Measurements from ENCODE around the gene EPHA5. TPM values are rescaled to one million over a fixed set of nuclear protein-coding genes. Genes with fewer than 3 reads are reported as not detected.

Gene EPHA5
- not detected for total RNA-seq

DNA sequence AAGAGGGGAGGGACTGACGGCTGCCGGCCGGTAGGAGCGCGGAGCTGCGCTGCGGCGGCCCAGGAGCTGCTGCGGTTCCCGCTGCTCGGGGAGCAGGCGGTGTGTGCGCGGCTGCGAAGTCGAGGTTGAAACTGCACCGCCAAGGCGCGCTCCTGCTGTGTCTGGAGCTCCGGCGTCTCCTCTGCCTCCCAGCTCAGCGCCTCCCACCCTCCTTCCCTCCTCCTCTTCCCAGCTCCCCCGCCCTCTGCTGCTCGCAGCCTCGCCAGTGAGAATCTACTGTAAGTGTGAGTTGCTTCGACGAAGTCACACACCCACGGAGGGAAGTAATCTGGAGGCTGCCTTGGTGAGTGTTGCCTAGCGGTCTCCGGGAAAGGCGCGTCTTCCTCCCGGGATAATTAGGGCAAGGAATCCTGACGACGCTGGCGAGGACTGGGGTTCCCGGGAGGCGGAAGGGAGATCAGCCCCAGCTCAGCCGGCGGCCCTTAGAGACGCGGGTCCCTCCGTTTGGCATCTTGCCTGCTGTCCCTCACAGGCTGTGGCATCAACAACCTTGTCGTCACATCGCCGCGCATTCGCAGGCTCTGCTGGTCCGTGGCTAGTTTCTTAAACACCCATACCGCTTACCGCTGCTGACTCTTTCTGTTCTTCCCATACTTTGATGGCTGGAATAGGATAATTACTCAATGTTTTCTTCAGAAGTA is at the start of gene EPHA5:
Gene EPHA5, minus strand, starts transcription at position 159 of the 701 bp plus-strand sequence. CDS start 747 bp downstream, outside the sequence.
- DNase-seq: no peak

DNA sequence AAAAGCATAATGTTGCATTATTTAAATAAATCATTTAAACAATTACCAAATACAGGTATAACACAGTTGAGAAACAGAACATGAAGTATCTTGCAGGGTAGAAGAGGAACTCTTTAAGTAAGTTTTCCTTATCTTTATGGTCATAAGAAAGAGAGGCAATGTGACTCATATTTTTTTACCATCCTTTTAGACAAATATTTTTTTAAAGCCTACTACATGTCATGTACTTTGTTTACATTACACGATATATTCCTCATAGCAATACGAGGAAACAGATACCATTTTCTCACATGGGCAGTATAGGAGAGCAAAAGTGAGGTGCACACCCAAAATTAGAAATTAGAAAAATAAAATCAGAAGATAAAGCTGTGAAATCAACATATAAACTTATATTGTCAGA is 49.3 kb upstream of the EPHA5 start:
- no peak for DNase-seq

DNA sequence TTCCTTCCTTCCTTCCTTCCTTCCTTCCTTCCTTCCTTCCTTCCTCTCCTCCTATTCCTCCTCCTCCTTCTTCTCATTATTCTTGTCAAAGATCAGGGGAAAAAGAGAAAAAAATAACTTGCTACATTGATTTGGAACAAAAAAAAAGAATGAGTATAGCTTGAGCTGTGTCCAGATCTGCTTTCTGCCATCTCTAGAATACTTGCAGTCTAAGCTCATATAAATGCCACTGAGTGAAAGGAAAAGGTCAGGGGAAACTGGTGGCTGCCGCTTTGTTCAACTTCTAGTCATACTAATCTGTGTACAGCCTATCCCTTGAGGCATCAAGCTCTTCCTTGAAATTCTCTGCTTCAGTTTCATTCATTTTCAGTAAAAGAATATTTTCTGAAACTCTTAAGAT is 28.3 kb upstream of the EPHA5 start:
- DNase-seq: no peak

DNA sequence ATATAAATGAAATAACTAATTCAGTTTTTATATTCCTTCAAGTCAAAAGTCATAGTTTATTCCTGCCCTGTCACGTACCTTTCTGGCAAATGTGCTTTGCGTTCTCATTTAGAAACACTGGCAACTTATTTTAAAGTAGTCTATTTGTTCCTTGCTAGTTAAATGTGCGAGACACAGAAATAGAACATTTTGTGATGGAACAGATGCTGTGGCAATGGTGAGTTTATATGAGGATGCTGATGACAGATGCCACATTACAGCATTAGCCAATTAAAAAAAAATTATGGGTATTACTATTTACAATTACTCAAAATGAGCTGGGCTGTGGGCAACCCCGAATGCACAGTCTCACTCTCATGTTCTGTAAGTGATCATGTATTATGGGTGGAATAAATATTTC is 26.1 kb upstream of the EPHA5 start:
- no peak for DNase-seq

DNA sequence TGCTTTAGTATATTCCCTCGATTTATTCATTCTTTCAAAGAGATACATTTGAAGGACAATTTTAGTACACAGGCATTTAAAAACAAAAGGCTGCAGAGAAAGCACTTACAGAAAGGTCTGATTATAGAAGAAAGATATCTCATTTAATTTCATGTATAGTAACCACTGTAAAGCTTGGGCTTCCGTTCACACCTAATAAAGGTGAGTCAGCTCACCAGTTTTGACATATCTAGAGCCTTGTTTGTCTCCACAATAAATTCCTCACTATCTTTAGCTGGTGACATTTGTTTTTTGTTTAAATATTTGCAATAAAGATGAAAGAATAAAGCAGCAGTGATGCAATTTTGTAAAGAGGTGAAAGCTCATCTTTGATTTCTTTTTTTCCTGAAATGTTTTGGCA is 1.1 kb upstream of the EPHA5 start:
- DNase-seq: no peak

DNA sequence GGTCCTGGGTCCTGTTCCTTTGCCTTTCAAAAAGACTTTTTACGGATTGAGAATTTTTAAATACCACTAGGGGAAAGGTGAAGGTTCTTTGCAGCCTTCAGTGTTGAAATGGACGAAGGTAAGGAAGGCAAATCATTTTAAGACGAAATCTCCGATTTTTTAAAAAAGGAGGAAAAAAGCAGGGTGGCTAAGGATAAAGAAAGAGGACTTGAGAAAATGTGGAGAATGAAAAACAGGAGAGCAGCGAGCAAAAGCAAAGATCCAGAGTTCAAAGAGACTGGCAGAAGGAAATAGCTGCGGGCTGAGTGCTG is 314 bp downstream of the EPHA5 start:
- DNase-seq: no peak

DNA sequence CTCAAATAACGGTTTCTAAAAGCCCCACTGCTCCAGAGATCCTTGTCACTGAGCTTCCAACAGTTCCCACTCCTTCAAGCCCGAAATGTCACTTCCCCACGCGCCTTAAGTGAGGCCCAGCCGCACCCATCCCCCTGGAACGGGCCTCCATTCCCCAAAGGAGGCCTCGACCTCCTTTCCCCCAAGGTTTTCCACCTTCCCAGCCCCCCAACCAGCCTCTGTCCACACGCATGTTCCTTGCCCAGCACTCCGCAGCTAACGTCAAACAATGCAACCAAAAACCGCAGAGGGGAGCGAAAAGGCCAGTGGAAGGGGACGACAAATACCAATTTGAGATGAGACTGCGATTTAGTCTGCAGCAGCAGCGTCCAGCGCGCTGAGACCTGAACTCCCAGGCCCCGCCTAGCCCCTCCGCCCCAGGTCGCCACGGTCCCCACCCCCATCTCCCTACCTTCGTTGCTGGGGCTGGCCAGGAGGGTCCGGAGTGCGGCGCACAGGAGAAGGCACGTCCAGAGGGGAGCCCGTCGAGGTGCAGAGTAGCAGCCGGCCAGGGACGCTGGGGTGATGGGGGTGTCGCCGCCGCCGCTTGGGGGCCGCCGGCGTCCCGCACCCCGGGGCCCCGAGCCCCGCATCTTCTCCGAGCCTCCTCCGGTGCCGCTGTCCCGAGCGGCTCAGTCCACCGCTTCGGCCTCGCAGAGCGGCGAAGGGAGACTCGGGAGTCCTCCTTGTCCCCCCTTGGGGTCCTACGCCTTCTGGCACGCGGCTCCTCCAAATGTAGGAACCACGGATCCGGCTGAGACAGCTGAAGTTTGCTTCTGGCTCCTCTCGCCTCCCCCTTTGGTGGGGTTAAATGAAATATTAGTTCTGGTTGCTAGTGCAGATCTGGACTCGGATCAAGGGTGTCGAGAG is 924 bp downstream of the EPHA5 start:
- no peak for DNase-seq

DNA sequence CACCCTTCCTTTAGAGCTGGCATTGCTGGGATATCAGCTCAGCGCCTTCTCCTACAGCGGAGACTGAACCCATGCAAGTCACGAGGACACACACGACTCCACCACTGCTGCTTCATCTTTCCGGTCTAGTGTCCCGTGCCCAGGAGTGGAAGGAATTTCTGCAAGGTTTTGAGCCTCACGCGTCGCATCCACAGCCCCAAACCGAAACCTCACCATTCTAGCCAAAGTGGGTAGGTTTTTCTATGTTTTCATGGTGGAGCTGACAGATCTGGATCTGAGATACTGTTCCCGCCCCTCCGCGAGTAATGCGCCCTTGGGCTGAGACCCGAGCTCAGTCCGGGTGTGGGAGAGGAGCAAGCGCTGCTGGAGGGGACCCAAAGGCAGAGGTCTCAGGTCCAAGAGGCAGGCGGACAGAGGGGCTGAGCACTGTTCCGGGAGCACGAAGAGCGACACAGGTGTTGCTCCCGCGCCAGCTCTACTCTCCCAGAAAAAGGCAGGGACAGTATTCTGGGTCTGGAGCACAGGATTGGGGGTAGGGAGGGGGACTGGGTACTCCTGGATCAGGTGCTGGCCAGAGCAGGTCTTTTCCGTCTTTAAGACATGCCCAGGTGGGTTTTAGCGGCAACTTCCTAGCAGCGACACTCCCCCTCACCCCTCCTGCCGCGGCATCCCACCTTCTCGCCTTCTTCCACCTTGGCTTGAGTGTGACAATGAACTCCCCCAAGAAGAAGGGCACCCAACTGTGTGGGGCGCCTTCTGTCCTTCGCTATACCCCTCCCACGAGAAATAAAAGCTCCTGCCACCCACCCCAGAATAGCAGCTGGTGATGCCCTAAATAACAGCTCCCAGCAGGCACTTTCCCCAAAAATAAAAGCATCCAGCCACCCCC is 1.8 kb downstream of the EPHA5 start:
- DNase-seq: no peak

DNA sequence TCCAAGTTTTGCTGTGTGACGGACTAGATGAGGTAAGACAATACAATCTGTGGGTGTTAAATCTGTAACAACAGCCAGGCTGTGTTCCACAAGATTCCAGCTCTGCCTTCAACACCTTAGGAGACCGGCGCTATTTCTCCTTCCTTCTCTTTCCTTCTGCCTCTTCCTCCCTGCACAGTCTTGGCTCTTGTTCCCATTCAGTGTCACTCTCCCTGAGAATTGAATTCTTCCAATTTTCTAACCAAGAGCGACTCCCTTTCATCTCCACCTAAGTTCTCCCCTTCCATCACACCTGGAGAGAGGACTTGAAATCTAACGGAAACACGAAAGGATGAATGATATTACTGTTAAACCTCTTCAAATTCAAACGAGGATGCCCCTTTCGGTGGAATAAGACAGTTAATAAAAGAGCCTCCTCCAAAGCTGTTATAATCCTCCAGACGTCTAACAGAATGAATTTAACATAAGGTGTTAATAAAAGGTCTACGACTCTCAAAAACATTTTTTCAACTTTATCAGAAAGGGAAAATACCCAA is 2.7 kb downstream of the EPHA5 start:
- no peak for DNase-seq

DNA sequence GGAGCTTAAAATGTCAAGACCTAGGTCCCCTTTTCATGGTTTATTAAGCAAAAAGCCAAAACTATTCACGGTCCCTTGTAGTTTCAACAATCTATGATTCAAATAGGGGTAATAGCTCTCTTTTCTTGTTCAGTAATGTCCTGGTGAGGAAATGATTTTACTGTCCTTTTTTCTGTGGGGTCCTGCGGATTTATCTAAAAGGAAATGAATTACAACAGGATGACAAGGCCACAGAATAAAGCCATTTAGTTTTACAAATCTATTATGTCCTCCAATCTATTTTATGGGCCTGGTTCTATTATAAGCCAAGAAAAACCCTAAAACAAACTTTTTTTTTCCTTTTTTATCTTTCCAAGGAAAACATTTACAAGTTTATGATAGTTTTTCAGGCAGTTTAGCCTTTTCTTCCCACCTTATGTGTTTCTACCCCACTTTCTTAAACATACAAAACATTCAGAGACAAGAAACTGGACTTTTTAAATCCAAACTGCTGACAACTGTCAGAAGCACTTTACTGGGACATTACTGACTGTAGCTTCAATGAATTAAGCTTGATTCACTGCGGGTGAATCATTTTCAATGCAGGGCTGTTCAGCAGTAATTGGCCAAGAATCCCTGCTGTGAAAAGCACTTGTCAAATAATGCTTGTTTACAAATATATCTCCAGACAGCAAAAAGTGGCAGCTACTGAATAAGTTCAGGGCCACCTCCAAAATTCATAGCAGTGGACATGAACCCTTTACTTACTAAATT is 4.3 kb downstream of the EPHA5 start:
- no peak for DNase-seq

DNA sequence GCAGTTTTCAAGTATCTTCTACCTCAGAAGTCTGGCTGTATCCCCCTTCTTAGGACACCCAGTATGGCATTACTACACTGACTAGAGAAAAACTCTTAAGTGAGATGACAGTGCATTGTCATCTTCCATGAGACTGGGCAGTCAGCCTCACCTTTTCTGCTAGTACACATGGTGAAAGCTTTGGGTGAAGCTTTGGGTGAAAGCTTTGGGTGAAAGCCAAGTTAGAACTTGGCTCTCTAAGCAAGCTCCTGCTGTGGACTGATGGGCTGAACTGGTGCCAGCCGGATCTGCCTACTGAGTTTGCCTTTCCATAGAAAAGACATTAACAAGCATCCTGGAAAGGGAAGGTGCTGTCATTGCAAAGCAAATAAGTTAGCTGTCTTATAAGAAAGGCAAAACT is 8.8 kb downstream of the EPHA5 start:
- no peak for DNase-seq

DNA sequence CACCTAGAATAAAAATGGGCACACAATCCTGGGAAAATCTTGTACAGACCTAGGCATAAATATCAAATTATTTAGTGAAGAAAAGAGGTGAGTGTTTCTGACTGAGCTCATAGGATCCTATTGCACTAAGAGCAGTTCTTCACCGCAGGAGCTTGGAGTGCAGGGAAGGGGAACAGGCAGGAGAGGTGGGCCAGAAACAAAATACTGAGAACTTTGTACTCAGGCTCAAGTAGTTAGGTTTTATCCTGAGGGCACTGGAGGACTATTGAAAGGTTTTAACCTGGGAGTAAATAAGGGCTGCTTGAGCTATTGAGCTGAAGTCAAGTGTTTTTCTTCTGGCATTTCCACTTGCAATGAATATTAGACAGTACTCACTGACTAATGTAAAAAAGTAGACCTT is 12.2 kb downstream of the EPHA5 start:
- DNase-seq: no peak

DNA sequence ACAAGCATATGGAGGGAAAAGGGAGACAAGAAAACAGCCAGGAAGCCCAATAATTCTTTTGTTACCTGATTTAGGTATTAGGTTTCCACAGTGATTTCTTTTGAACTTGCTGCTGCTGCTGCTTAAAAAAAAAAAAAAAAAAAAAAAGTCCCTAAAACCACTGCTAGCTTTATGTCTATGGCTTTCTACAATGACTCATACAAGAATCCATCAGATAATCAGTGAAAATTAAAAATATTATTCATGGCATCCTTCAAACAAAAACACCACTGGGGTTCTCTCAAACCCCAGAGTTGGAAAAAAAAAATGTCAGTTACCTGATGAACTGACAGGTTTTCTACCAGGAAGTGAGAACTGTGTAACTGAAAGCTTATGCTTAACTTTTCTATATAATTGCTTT is 14.3 kb downstream of the EPHA5 start:
- DNase-seq: no peak

DNA sequence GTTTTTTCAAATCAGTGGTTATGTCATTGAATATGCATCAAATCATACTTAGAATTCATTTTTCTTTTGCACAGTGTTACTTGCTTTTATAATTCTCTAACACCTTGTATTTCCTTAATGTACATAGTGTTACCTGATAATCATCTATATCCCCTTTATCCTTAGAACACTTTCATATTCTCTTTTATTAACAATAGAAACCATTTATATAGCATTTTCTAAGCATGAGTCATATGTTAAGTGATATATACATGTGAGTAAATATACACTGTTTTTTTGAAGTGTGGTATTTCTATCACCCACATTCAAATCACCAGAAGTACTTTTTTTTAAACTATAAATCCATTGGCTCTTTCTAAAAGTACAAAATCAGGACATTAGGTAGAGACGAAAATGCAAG is 15.3 kb downstream of the EPHA5 start:
- DNase-seq: no peak

DNA sequence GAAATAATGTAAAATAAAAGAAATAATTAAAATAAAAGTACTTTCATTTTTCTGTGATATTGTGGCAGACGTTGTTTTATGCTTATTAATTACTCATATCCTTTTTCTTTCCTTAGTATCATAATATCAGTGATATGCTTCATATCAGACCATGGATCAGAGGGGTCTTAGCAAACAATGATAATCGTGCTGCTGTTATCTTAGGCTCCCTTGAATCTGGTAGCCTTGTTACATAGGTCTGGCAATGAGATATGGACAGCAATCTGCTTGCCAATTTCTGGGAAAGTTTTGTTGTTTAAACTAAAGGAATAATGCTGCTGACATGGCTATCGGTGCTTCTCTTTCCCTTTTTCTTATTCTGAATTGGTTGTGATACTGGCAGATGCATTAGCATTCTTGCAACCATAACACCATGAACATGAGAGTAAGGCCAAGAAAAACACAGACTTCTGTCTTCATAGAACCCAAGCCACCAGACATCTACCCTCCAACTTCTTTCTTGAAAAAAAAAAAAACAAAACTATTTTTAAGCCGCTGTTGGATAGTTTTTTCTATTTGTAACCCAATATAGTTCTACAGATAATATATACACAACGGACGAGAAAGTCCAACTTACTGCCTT is 16.4 kb downstream of the EPHA5 start:
- no peak for DNase-seq

DNA sequence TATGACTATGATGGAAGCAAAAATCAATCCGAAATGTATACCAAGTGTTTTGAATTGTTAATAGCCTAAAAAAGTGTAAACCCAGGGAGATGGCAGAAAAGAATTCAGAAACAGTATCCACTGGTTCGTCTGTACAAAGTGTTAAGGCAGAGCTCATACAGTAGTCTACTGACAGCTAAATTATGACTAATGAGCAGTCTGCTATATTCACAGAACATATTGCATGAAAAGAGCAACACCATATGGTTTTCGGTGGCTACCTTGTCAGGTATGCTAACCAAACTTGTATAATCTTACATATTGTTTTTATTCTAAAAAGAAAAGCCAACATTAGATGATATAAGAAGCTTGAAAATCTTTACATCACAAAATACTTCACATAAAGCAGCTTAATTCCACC is 18.5 kb downstream of the EPHA5 start:
- DNase-seq: no peak

DNA sequence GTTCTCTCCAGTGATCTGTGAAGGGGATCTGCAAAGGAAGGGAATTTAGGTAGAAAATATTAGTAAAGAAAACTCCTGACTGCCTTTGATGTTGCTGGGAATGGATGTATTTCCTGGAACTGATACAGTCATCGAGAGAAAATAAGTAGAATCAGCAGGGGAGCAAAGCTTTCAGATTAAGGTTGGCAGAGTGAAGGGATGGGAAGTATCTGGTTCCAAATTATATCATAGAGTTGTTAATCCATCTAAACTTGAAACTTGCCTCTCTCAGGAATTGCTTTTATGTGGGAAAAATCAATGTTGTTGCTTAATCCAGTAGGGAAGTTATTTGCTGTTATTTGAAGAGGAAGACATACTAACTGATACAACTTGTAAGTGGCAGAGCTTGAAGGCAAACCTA is 19.3 kb downstream of the EPHA5 start:
- DNase-seq: no peak

DNA sequence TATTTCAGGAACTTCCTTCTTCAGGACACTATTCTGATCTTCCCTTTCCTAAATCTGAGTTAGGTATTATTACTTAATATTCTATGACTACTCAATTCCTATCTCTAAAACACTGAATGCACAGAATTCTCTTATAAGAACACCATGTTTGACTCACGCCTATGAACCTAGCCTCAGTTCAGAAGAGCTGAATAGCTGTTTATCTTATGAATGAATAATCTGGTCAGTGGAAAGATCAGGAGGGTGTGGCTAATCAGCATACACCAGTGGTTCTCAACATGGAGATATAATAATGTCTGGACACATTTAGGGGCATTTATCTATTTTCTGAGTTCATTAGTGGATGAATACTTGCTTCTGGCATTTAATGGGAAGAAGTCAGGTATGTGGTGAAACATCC is 24.2 kb downstream of the EPHA5 start:
- DNase-seq: no peak

DNA sequence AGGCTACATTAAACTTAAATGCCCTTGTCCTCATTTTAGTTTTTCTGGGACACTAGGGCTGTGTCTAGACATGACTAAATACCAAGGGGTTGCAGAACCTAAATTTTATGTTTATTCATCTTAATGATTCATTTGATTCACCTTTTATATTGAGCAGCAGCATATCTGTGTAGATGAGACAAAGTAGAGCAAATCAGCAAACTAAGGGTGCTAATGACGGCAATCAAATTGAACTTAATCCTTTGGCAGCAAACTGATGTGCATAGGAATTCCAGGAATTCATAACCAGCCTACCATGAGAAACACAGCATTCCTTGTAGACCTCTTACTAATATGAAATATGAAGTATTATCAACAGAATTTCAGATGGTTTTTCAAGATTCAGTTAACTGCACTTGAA is 25.1 kb downstream of the EPHA5 start:
- no peak for DNase-seq

DNA sequence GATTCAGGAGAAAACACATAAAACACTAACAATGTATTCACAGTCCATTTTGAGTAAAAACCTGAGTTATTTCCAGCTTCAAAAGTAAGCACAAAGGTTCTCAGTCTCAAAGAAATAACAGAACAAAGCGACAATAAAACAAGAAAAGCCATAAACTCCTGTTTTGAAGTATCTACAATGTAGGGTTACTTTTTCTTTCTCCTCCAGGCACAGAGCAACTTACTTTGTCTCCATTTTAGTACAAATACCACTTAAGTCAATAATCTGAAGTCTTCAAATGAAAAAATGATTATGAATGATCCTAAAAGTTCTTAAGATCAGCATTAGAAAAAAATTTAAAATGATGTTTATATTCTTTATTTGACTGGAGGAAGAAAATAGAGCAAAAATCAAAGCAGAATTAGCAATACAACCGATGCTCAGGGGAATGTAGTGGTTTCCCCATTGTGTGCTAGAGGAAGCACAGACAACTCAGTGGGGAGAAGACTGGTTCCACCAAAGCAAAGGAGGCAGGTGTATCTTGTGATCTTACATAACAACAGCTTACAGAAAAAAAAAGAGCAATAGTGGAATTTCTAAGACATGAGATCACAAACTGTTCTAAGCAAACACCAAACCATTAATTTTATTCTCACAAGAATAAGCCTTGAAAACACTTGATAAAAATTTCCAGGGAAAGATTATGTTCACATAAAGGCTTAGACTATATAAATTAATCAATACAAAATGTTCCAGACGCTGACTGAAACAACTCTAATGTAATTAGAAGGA is 35.1 kb downstream of the EPHA5 start:
- no peak for DNase-seq

DNA sequence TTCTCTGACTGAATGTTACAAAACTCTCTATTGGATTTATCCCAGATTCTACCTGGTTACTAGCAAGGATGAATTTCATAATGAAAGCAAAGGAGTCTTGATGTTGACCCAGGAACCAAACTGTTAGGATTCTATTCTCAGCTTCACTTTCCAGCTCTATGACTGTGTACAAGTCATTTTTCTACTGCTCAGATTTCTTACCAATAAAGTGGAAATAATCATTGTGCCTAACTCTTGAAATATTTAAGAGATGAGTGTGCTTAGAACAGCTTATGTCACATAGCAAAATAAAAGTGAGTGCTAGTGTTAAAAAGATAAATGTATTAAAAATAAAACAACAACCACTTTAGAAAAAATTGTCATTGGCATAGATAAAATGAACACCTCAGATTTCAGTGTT is 45.6 kb downstream of the EPHA5 start:
- no peak for DNase-seq

Data from effector CD4-positive, alpha-beta T cell (primary cell).